GM18951 (cell line): ENCODE measurements around the gene SPATA31A1.
"Not testable (repeated sequence)": the region's sequence is repeated elsewhere in the genome, so short reads cannot be mapped to it uniquely, and the experiment has no call there.

ENCODE experiments used
- in situ Hi-C: fragments of 300-500 bp; cut with MboI; formaldehyde crosslinking; loops from one replicate; pipeline ENCODE4 v1.12.0; 2022; ENCODE audit warnings: low sequenced_read_pairs, mixed read lengths, inconsistent platforms; ENCODE audit not compliant: unreplicated experiment

SPATA31A1 gene

GRCh38 chr9:39355369-39355768 lies at the start of gene SPATA31A1:
SPATA31A1 (plus strand) TSS chr9:39355669; CDS start chr9:39355731, 62 bp downstream.
- in situ Hi-C loops, result not testable (repeated sequence)

GRCh38 chr9:39407261-39408204 lies 52.1 kb downstream of the SPATA31A1 start:
- in situ Hi-C loops, result not testable (repeated sequence)

GRCh38 chr9:39411254-39411940 lies 55.9 kb downstream of the SPATA31A1 start:
- in situ Hi-C loops, result not testable (repeated sequence)
